HG03196 (cell line): Measurements from ENCODE around the gene HDLBP.

ENCODE experiments used
- ATAC-seq: cut with Tn5 transposase; IDR thresholded peaks from one replicate; pipeline ENCODE4 v1.9.1; 2021; ENCODE audit not compliant: unreplicated experiment

Gene HDLBP

GRCh38 chr2:241214209-241214608 is 101.3 kb downstream of the HDLBP start:
- no peak for ATAC-seq

GRCh38 chr2:241213567-241213966 is 101.9 kb downstream of the HDLBP start:
- ATAC-seq, result no peak

GRCh38 chr2:241213041-241213440 is 102.4 kb downstream of the HDLBP start:
- ATAC-seq, result no peak

- ATAC-seq, result no peak
Measured at GRCh38 chr2:241211276-241211675, 104.2 kb downstream of the HDLBP start.

- ATAC-seq, result no peak
Measured at GRCh38 chr2:241209271-241209670, 106.2 kb downstream of the HDLBP start.

- no peak for ATAC-seq
Measured at GRCh38 chr2:241208058-241208457, 107.4 kb downstream of the HDLBP start.

- ATAC-seq, result no peak
Measured at GRCh38 chr2:241207641-241208040, 107.8 kb downstream of the HDLBP start.

- ATAC-seq, result no peak
Measured at GRCh38 chr2:241207151-241207550, 108.3 kb downstream of the HDLBP start.

- ATAC-seq, result no peak
Measured at GRCh38 chr2:241205086-241205485, 110.4 kb downstream of the HDLBP start.

GRCh38 chr2:241204490-241204889 is 111.0 kb downstream of the HDLBP start:
- no peak for ATAC-seq

- ATAC-seq, result no peak
Measured at GRCh38 chr2:241204010-241204384, 111.5 kb downstream of the HDLBP start.

- no peak for ATAC-seq
Measured at GRCh38 chr2:241203218-241204009, 112.1 kb downstream of the HDLBP start.

- no peak for ATAC-seq
Measured at GRCh38 chr2:241202681-241203080, 112.8 kb downstream of the HDLBP start.

GRCh38 chr2:241202268-241202585 is 113.2 kb downstream of the HDLBP start:
- ATAC-seq, result no peak

GRCh38 chr2:241201445-241202267 is 113.8 kb downstream of the HDLBP start:
- ATAC-seq, result no peak

- ATAC-seq, result no peak
Measured at GRCh38 chr2:241200822-241201395, 114.6 kb downstream of the HDLBP start.

- no peak for ATAC-seq
Measured at GRCh38 chr2:241199897-241200821, 115.3 kb downstream of the HDLBP start.

- ATAC-seq, result no peak
Measured at GRCh38 chr2:241199286-241199685, 116.2 kb downstream of the HDLBP start.

- ATAC-seq, result no peak
Measured at GRCh38 chr2:241198381-241199279, 116.8 kb downstream of the HDLBP start.

- ATAC-seq, result no peak
Measured at GRCh38 chr2:241197947-241198346, 117.5 kb downstream of the HDLBP start.
